ENCODE results near the gene HLA-DOA.

DNA sequence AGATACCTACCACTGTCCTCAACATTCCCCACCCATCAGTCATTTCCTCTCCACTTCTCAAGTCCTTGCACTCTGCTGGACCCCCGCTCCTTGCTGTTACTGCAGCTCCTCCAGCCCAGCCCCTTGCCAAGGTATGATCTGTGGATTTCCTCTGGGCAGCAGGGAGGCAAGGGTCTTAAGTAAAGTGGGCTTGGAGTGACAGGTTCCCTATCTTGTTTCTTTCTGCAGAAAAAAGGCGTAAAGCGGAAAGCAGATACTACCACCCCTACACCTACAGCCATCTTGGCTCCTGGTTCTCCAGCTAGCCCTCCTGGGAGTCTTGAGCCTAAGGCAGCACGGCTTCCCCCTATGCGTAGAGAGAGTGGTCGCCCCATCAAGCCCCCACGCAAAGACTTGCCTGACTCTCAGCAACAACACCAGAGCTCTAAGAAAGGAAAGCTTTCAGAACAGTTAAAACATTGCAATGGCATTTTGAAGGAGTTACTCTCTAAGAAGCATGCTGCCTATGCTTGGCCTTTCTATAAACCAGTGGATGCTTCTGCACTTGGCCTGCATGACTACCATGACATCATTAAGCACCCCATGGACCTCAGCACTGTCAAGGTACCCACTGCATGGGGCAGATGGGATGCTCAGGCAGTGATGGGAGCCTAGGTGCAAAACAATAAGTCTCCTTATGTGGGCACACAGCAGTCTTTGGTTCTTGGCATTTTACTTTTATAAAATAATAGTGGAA is 32.9 kb downstream of the HLA-DOA start:
- TF ChIP-seq CTCF (IDR thresholded peaks at IDR 0.05 in 4 of 5, conservative IDR thresholded peaks at IDR 0.05 in 1 of 5) (no peak), POLR2A (IDR thresholded peaks at IDR 0.05) (no peak)
